ENCODE measurements around the gene HOXA3. TPM values are rescaled to one million over a fixed set of nuclear protein-coding genes. Genes with fewer than 3 reads are reported as not detected.

Gene HOXA3
- total RNA-seq, 1 experiment from 2014 or later, result not detected

DNA sequence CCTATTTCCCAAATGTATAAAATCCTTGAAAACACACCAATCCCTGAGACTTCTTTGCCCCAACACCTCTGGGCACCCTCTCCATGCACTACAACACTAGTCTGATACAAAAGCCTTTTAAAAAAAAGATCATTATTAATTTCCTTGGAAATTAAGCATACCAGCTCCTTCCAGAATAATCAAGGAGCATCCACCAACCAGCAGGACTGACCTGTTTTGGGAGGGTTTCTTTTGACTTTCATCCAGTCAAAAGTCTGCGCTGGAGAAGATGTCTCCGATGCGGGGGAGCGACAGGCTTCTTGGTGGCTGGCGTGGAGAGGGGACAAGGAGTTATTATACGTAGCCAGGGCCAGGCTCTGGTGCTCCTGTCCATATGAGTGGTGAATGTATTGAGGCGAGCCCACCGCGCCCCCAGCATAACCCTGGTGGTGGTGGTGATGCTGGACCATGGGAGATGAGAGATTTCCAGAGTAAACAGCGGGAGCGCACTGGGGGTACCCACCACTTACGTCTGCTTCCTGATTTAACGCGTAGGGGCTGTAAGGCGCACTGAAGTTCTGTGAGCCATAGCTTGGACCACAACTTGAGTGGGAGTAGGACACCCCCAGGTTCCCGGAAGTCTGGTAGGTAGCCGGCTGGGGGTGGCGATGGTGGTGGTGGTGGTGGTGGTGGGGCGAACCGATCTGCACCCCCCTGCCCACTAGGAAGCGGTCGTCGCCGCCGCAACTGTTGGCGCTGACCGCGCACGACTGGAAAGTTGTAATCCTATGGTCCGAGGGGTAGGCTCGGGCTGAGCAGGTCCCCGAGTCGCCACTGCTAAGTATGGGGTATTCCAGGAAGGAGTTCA lies 57.1 kb downstream of the HOXA3 start:
- no peak for DNase-seq (ENCODE audit: low read depth)

DNA sequence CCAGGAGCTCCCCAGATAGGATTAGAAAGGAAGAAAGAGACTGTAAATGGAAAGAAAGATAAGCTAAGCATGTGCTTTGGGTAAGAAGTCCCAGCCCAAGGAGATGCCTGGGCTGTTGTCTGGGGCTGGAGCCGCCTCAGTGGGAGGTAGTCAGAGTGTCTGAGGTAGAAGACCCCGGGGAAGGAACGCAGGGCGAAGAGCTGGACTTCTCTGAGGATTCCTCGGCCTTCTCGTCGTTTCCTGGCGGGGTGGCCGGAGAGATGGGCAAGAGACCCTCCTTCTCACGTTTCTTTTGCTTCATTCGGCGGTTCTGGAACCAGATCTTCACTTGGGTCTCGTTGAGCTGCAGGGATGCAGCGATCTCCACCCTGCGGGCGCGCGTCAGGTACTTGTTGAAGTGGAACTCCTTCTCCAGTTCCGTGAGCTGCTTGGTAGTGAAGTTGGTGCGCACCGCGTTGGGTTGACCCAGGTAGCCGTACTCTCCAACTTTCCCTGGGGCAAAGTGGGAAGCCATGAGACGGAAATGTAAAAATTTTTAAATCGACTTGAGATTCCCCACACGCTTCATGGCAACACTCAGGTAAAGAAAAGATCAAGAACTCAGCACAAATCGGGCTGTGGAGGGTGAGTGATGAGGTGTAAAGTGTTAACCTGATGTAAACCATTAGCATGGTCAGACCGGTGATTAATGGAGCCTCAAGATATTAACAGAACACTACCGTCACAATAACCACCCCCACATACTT lies 57.9 kb downstream of the HOXA3 start:
- DNase-seq (ENCODE audit: low read depth), result no peak

DNA sequence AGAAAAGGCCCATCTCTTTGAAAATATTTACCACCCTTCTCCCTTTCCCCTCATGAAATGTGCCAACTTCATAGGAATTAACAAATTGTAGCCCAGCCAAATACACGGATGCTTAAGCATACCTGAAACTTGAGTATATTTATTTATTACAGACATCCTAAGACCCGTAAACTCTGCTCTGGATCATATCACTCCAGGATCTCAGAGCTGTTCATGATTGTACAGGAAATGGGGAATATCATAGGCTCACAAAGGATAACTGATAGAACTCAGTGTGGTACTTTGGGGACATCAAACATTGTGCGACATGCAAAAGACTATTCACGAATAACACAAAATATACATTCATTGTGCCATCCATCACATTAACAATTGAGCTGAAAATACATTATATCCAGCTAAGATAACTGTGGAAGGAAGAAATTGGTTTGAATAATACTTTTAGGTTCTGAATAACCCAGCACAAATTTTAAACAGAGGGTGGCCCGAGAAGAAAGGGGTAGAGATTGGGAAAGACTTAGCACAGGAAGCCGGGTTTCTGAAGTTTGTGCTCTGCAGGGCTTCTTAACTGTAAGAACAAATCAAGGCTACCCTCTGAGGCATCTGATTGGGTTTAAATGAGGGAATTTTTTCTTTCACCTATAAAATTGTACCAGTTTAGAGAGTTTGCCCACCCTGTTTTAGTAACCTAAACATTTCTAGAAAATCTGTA lies 59.0 kb downstream of the HOXA3 start:
- no peak for DNase-seq (ENCODE audit: low read depth)

DNA sequence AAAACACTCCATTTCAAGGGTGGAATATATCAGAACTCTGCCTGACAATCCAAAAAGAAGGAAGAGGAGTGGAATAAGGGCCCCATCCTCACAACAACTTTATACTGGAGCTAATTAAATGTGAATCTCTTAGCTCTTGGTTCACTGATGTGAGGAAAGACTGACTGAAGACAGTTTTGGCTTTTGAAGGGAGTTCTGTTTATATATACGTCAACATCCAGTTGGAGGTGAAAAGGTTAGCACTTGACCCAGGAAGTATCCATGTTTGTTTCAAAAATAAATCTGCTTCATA lies 59.6 kb downstream of the HOXA3 start:
- no peak for DNase-seq (ENCODE audit: low read depth)

DNA sequence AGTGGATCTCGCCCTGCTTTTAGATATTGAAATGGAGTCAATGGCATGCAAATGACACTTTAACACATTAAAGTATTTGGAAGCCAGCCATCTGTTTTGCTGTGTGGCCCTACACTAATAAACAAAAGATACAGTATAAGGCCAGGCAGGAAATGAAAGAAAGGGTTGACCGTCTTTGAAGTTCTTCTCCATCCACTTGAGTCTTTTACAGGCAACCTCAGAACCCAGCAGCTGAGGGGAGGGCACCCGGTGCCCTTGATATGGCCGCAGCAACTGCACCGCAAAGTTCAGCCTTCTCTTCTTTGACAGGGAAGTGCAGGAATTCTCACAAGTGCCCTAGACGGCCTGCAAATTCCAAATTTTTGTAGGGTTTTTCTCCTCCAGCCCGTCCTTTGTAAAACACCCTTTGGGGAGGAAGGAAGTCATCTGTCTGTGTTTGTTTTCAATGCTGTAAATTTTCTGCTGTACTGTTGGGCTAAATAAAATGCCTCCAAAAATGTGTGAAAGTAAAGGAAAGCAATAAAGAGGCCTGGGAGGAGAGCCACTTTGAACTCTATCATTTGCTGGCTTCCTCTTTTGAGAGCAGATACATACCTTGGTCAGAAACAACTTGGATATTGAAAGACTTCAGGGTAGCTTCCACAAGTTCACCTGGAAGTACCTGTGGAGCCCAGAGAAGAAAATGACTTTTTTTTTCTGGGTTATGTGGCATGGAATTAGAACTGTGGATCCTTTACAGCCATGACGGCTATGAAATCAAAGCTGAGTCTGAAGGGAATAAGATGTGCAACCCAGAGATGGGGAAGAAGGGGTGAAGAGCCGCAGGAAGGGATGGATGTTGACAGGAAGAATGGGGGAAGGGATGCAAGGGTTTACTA lies 60.2 kb downstream of the HOXA3 start:
- DNase-seq (ENCODE audit: low read depth), result no peak

DNA sequence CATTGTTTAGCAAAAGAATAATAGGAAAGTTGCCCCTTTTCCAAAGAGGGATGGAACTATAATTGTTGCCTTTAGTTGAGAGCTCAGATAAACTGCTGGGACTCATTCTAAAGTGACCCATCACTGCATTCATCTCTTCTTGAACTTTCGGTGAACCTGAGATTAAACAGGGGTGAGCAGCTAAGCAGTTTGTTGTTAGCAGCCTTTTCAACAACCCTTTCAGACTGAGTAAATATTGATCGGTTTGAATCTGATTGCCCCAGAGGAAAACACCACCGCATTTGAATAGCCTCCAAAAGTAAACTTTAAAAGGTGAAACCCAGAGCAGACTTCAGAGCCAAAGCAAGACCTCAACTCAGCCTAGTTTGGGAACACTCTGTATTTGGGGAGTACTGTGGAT lies 61.3 kb downstream of the HOXA3 start:
- DNase-seq (ENCODE audit: low read depth), result no peak

DNA sequence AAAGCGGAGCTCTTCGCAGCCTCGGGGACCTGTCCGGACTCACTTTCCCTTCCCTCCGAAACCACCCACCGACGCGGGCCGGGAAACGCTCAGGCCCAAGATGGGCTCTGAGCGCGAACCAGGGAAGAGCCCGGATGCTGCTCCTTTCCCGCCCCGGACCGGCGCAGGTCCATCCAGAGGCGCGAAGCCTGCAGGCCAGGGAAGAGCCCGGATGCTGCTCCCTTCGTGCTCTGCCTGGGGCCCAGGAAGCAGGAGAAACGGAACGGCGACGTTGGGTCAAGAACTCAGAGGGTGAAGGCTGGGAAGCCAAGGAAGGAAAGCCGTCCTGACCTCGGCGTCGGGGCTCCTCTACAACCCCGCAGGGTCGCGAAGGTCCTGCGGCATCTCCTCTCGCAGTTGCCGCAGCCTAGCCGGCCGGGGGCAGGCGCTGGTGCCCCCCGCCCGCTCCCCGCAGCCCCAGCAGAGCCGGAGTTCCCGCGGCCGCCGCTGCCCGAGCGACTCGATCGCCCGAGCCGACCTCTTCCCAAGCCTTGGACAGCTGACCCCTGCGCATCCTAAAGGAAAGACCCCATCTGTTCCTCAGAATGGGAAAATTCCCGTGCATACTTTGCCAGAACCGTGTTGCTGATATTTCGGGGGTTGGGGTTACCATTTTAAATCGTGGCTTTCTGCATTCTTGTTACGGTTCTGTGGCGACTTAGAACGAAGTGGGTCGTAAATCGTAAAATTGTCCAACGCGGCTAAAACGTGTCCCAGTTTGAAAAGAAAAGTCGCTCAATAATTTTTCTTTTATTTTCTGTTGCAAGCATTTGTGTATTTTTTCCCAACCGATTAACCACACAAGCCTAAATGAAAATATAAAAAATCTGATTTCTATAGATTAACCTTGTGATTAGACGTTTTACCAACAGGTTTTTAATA lies 64.1 kb downstream of the HOXA3 start:
- DNase-seq (ENCODE audit: low read depth), result no peak

DNA sequence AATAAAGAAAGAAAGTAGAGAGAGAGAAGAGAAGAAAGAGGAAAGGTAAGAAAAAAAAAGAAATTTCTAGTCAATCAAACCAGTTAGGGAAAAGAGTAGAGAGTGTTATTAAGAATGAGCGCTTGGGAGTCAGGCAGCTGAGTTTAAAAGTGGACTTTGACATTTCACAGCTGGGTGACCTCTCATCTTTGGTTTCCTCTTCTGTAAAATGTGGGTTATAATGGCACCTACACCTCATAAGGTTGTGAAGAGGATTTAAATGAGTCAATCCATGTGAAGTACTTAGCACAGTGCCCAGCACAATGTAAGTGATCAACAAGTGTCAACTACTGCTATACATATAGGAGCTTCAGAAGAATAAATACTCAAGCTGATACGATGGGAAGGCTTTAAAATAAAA lies 68.7 kb downstream of the HOXA3 start:
- no peak for DNase-seq (ENCODE audit: low read depth)

DNA sequence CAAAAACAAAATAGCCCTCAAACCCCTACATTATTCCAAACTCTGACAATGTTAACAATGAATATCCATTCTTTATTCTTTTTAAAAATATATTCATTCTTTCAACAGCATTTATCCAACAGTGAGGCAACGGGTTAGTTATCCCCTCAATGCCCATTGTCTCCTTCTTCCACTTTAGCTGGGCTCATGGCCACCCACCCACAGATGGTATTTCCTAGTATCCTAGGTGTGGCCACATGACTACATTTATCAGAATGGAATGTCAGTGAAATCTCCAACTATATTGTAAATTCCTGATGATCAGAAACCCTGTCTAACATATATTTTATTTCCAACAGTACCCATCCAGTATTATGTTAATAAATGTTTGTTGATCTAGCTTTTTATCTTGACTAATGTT lies 70.2 kb downstream of the HOXA3 start:
- peak; percentile 25 for DNase-seq (ENCODE audit: low read depth)

DNA sequence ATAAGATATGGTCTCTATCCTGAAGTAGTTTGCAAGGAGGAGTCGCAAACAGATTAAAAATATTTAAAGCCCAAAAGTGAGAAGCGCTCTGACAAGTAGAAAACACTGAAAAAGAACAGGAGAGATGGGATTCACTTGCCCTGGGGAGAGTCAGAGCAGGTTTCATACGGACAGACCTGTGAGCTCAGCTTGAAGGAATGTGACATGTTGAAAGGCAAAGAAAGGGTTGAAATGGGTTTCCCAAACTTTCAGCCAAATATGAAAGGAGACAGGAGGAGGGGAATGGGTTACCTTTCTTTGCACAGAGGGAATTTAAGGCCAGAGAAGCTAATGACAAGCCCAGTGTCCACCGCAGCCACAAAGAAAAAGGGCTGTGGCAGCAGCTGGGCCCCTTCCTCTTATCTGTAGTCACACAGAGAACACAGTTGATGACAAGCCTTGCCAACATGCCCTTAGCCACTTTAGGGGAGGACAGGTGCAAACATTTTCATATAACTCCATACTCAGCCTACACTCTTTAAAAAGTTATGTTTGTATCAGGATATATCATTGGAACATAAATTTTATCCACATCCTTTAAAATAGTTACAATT lies 71.4 kb downstream of the HOXA3 start:
- DNase-seq (ENCODE audit: low read depth), result peak; percentile 24

DNA sequence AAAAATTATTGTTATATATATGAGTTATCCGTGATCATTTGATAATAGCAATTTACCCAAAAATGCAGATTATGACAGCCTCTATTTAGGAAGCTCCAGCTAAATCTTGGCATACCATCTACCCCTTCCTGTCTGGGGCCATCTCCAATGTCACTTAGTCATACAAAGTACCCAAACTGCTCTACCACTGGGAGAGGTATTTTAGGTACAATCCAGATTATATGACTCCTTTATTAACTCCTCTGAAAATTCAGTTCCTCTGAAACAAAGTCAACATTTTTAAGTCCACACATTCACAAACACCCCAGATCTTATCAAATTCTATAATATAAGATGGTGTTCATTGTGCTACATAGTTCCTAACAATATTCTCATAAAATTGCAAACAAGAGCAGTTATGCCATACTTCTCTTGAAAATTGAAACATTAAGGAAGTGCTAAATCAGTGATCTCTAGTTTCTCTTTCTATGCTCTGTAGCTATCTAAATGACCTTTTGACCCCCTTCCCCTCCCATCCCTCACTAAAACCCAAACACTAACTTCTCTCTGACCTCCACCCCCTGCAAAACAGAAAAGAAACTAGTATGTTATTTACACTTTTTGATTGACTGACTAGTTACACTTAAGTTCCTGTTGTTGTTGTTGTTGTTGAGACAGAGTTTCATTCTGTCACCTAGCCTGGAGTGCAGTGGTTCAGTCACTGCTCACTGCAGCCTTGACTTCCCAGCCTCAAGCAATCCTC lies 73.0 kb downstream of the HOXA3 start:
- DNase-seq (ENCODE audit: low read depth), result no peak

DNA sequence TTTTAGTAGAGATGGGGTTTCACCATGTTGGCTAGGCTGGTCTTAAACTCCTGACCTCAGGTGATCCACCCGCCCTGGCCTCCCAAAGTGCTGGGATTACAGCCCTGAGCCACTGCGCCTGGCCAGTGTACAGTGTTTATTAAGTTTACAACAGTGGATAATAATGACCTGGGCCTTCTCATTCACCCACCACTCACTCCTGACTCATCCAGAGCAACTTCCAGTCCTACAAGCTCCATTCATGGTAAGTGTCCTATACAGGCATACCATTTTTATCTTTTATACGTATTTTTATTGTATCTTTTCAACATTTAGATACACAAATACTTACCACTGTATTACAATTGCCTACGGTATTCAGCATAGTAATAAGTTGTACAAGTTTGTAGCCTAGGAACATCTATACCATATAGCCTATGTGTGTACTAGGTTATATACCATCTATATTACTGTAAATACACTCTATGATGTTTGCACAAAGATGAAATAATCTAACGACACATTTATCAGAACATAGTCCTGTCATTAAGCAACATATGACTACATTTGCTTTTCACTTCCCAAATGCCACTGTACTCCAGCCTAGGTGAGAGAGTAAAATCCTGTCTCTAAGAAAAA lies 73.7 kb downstream of the HOXA3 start:
- DNase-seq (ENCODE audit: low read depth), result peak; percentile 28

DNA sequence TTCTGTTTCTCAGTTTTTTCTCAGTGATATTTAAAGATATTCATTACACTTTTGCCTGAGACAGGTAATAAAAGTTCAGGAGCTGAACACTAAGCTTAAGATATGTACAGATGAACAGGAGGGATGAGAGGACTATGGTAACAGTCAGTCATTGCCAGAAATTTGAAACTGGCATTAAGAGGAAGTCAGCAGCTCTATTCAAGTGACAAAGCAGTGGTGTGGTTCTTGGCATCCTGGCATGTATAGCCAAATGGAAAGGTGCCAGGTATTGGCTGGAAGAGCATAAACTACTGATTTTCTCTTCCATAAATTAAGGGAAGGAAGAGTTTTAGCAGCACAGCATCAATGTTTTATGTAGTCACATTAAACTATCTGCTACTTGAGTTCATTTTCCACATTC lies 79.3 kb downstream of the HOXA3 start:
- DNase-seq (ENCODE audit: low read depth), result peak; percentile 37

DNA sequence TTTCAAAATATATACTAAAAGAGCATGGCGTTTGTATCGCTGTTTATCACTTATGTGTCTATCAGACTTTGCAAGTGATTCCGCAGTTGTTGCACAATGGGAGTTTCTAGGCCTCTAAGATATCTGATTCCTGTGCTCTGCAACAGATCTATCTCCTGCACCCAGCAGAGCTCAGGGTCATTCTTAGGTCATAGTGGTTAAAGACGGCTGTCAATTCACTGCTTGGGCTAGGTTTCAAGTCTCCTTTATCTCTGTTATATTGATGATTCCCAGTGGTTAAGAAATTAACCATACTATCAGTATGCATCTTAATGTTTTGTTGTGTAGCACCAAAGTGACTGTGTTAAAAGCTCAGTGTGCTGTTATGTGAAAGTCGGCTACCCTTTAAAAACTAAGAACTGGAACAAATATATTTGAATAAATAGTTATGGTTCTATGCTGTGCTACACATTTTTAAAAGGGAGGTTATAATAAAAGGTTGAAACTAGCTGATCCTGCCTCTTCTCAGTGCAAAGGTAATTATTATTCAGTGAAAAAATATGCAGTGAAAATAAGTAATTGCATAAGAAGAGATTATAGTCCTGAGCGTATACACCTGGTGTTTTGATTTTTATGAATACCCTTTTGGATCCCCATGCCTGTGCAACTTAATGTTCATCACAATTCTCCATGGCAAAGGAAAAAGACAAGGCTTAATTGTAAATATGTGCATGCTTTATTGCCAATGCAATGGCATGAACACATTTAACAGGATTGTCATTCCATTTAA lies 80.6 kb downstream of the HOXA3 start:
- no peak for DNase-seq (ENCODE audit: low read depth)

DNA sequence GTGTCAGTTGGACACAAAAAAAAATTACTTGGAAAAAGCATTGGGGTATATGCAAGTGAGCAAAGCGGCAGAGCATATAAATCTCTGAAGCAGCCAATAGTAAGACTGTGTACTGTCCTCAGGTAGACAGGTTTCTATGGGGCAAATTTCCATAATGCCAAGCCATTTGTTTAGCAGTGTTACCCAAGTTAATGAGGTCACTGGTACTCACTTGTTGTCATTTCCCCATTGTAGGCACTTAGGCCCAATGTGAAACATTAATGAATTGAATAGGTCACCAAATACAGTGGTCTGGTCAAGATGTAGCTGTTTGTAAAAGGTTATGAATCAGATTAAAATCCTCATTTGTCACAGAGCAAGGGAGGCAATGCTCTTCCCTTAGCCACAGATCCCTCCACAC lies 84.1 kb downstream of the HOXA3 start:
- DNase-seq (ENCODE audit: low read depth), result no peak

DNA sequence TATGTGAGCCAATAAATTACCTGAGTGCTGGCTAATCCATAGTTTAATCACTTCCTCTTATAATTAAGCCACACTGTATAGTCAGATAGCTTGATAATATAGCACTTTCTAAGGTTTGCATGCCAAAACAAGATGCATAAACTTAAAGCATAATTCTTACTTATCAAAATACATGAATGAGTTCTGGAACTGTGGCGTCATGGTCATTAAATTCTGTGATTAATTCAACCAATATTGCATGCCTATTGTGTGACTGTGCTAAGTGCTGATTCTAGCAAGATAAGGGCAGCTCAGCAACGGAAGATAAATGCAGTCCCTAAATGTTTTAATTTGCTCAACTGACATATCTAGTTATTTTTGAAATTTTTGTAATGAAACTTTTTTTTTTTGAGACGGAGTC lies 86.2 kb downstream of the HOXA3 start:
- peak; percentile 21 for DNase-seq (ENCODE audit: low read depth)

DNA sequence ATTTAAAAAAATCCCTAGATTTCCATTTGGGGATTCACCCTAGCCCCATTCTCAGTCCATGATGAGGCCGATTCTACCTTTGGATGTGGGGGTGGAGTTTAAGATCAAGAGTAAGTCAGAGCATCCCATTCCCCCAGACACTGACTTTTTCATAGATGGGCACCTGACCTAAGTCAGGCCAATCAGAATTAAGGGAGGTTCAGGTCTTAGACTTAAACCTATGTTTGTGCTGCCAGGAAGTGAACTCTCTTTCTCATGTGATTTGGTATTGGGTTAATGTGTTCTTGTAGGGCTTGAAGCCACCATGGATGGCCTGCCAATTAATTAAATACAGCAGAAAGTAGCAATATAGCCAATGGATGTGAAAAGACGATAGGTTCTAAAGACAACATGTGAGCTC lies 86.7 kb downstream of the HOXA3 start:
- no peak for DNase-seq (ENCODE audit: low read depth)

DNA sequence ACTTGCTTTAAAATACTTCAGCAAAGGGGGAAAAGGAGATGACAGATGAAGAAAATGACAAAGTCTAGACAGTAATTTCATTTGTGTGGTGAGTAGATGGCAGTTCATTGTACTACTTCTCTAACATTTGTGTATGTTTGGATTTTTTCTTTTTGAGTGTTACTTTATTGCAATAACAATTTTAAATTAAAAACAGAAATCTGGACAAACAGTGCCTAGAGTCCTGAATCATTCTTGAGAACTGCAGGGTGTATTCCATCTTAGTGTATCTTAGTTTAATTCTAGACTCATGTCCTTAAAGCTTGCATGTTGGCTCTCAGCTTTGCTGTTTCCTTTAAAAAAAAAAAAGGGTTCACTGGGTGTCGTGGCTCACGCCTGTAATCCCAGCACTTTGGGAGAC lies 87.7 kb downstream of the HOXA3 start:
- DNase-seq (ENCODE audit: low read depth), result no peak

All from HT1080 (cell line).